WTC11 (cell line): Measurements from ENCODE around the gene CGB2. TPM values are rescaled to one million over a fixed set of nuclear protein-coding genes. Genes with fewer than 3 reads are reported as not detected.
A peak's percentile ranks its signal among the peaks of the same experiment; 100 is the strongest.
"Not testable (repeated sequence)": the region's sequence is repeated elsewhere in the genome, so short reads cannot be mapped to it uniquely, and the experiment has no call there.

Experiments used
- ATAC-seq: fragments of 200-7000 bp; cut with Tn5 transposase; 2 replicates; pipeline ENCODE4 v1.10.0; 2021; ENCODE audit warnings: mild to moderate bottlenecking, moderate library complexity
- CTCF ChIA-PET: fragments of 300-600 bp; sonication (Branson Sonifier 250); formaldehyde crosslinking; loops from one replicate; lab custom pipeline; 2021; ENCODE audit warnings: antibody characterized with exemption; lab: Charles Lee
- POLR2A ChIA-PET: fragments of 350-600 bp; sonication (Branson Sonifier 250); formaldehyde crosslinking; loops from one replicate; lab custom pipeline; 2021; ENCODE audit warnings: antibody characterized with exemption; lab: Charles Lee
- DNase-seq: peaks from one replicate; pipeline ENCODE4 v3.0.0; 2021; ENCODE audit warnings: low spot score
- H3K27ac Mint-ChIP-seq: 2 replicates; pipeline ENCODE4 v1.8.0; 2021; ENCODE audit warnings: mixed read lengths
- H3K27me3 Mint-ChIP-seq: 2 replicates; pipeline ENCODE4 v1.8.0; 2021; ENCODE audit warnings: low read depth, mild to moderate bottlenecking, moderate library complexity, mixed read lengths
- H3K36me3 Mint-ChIP-seq: 2 replicates; pipeline ENCODE4 v1.8.0; 2021; ENCODE audit warnings: mixed read lengths
- H3K4me1 Mint-ChIP-seq: 2 replicates; pipeline ENCODE4 v1.8.0; 2022; ENCODE audit warnings: mixed read lengths
- H3K4me3 Mint-ChIP-seq: 2 replicates; pipeline ENCODE4 v1.8.0; 2021; ENCODE audit warnings: mild to moderate bottlenecking, moderate library complexity, mixed read lengths
- H3K9me3 Mint-ChIP-seq: 2 replicates; pipeline ENCODE4 v1.8.0; 2021; ENCODE audit warnings: mixed read lengths
- CDX4 ChIP-seq: fragments of 250-450 bp; sonication (Bioruptor Pico); IDR thresholded peaks from 2 replicates; pipeline ENCODE4 v1.9.0; 2021; ENCODE audit warnings: moderate library complexity, mild to moderate bottlenecking, inconsistent platforms, borderline replicate concordance
- FOXP1 ChIP-seq: sonication (generic); formaldehyde crosslinking; IDR thresholded peaks from 2 replicates; pipeline ENCODE4 v1.8.0; 2022; ENCODE audit warnings: missing genetic modification reagents, mild to moderate bottlenecking, moderate library complexity, borderline replicate concordance
- IRF1 ChIP-seq: sonication (generic); formaldehyde crosslinking; IDR thresholded peaks from 2 replicates; pipeline ENCODE4 v1.8.0; 2023; ENCODE audit warnings: missing genetic modification reagents
- total RNA-seq: library from RNA; stranded (reverse); gene quantifications from 3 replicates; pipeline ENCODE4 v1.2.3, GENCODE V29; 2021
- TF ChIP-seq, protein P1 (sequence below): fragments of 200-600 bp; IDR thresholded peaks from 2 replicates; pipeline ENCODE4 v1.8.0; 2022; ENCODE audit warnings: antibody characterized with exemption

Gene CGB2
- total RNA-seq, 1 experiment from 2014 or later, result not detected

DNA sequence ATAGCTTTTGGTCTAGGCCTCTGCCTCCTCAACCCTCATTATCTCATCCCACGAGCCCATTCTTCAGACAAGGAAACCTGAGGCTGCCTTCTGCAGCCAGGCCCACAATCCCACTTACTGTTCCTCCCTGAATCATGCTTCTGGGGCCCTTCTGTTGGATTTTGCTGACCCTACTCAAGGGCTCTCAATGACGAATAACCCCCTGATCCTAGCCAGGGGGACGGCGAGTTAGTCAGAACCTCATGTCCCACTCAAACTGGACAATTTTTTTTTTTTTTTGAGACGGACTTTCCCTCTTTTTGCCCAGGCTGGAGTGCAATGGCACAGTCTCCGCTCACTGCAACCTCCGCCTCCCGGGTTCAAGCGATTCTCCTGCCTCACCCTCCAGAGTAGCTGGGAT is 9.6 kb upstream of the CGB2 start (continued):
- TF ChIP-seq CDX4 (CRISPR knock-in tag), result no peak
- no peak for TF ChIP-seq FOXP1 (CRISPR knock-in tag)
- TF ChIP-seq IRF1 (CRISPR knock-in tag), result no peak
- TF ChIP-seq, all 79 proteins: peak for 0

GRCh38 chr19:49024233-49024632 is 7.5 kb upstream of the CGB2 start, which contains the start of gene CGB3:
TSS of gene CGB3 (minus strand) at chr19:49024333. CDS start at chr19:49023971, 362 bp downstream.
- ATAC-seq, H3K4me3 Mint-ChIP-seq, H3K36me3 Mint-ChIP-seq, CTCF ChIA-PET, POLR2A ChIA-PET, H3K27ac Mint-ChIP-seq, H3K9me3 Mint-ChIP-seq, DNase-seq: not testable (repeated sequence)
- Mint-ChIP-seq H3K4me1 (peaks cover 14% of the 10 kb centered on the region), H3K27me3 (peaks cover 44% of the 10 kb centered on the region)

- H3K9me3 Mint-ChIP-seq, H3K36me3 Mint-ChIP-seq, H3K4me1 Mint-ChIP-seq, H3K27ac Mint-ChIP-seq, H3K4me3 Mint-ChIP-seq, DNase-seq, ATAC-seq, CTCF ChIA-PET, POLR2A ChIA-PET: not testable (repeated sequence)
- H3K27me3 Mint-ChIP-seq, result peaks cover 45% of the 10 kb centered on the region
Observed at GRCh38 chr19:49025088-49025487, 6.6 kb upstream of the CGB2 start.

DNA sequence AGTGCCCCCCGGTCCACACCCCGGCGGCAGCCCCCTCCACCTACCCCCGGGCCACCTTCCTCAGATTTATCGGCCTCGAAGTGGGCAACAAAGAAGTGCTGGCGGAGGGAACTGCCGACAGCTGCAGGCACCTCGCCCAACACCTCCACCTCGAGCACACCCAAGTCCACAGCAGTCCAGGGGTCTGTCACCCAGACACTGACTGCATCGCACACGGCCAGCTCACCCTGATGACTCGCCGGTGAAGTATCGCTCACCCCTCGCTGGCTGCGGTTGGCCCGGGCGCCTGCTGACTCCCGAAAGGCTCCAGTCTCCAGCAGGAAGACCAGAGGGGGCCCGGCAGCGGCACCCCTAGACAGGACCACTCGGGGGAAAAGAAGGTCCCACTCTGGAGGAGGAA is 6.1 kb upstream of the CGB2 start:
- H3K4me3 Mint-ChIP-seq, H3K36me3 Mint-ChIP-seq, POLR2A ChIA-PET, H3K9me3 Mint-ChIP-seq, H3K27ac Mint-ChIP-seq, H3K4me1 Mint-ChIP-seq, CTCF ChIA-PET, DNase-seq, ATAC-seq: not testable (repeated sequence)
- H3K27me3 Mint-ChIP-seq, result peaks cover 44% of the 10 kb centered on the region

- CTCF ChIA-PET, result interaction anchor here (0.7 to 2.0 kb wide), 5 partner anchors 9 to 197 kb away, joined by 3 to 6 read pairs (median 4); no protein-coding TSS in a partner anchor
- POLR2A ChIA-PET, H3K36me3 Mint-ChIP-seq, H3K4me1 Mint-ChIP-seq, H3K9me3 Mint-ChIP-seq, ATAC-seq, DNase-seq, H3K27ac Mint-ChIP-seq, H3K4me3 Mint-ChIP-seq: not testable (repeated sequence)
- H3K27me3 Mint-ChIP-seq, result peaks cover 37% of the 10 kb centered on the region
Observed at GRCh38 chr19:49028686-49029085, 3.0 kb upstream of the CGB2 start.

DNA sequence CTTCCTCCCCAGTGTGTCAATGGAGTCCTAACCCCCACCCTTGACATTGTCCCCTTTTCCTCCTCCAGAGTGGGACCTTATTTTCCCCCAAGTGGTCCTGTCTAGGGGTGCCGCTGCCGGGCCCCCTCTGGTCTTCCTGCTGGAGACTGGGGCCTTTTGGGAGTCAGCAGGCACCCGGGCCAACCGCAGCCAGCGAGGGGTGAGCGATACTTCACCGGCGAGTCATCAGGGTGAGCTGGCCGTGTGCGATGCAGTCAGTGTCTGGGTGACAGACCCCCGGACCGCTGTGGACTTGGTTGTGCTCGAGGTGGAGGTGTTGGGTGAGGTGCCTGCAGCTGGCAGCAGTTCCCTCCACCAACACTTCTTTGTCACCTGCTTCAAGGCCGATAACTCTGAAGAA is 1.9 kb upstream of the CGB2 start:
- ATAC-seq, H3K36me3 Mint-ChIP-seq, H3K4me3 Mint-ChIP-seq, DNase-seq, H3K27ac Mint-ChIP-seq, H3K9me3 Mint-ChIP-seq, POLR2A ChIA-PET, H3K4me1 Mint-ChIP-seq: not testable (repeated sequence)
- CTCF ChIA-PET, result interaction anchor here (1.5 kb wide), 1 partner anchor 30 kb away, joined by 4 read pairs; no protein-coding TSS in a partner anchor
- peaks cover 37% of the 10 kb centered on the region for H3K27me3 Mint-ChIP-seq

DNA sequence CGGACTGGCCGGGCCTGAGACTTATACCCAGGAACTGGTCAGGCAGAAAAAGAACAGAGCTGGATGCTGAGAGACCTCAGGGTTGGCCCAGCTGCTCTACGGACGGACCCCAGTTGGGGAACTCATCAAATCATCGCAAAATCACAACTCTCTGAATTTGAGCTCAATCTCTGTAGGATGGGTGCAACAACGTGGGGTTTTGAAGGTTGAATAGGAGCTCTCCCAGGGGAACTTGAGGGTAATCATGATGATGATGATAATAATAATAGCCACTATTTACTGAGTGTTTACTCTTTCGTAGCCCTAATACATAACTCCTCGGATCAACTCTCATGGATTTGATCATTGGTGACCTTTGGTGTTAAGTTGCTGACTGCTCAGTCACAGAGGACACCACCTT is 1.4 kb upstream of the CGB2 start:
- H3K4me1 Mint-ChIP-seq, POLR2A ChIA-PET, ATAC-seq, H3K27ac Mint-ChIP-seq, H3K36me3 Mint-ChIP-seq, H3K9me3 Mint-ChIP-seq, H3K4me3 Mint-ChIP-seq, DNase-seq: not testable (repeated sequence)
- peaks cover 33% of the 10 kb centered on the region for H3K27me3 Mint-ChIP-seq
- CTCF ChIA-PET, result interaction anchor here (1.5 kb wide), 1 partner anchor 30 kb away, joined by 4 read pairs; no protein-coding TSS in a partner anchor

- POLR2A ChIA-PET, H3K27ac Mint-ChIP-seq, H3K4me1 Mint-ChIP-seq, H3K36me3 Mint-ChIP-seq, H3K9me3 Mint-ChIP-seq: not testable (repeated sequence)
- DNase-seq, result peak; percentile 82
- CTCF ChIA-PET, result interaction anchor here (0.6 kb wide), 1 partner anchor 64 kb away, joined by 6 read pairs; no protein-coding TSS in a partner anchor
- H3K4me3 Mint-ChIP-seq, result 0 out of 2 replicates have a peak within 1 kb of the TSS, but pooled peaks have one; percentile 16
- TF ChIP-seq, protein P1, sequence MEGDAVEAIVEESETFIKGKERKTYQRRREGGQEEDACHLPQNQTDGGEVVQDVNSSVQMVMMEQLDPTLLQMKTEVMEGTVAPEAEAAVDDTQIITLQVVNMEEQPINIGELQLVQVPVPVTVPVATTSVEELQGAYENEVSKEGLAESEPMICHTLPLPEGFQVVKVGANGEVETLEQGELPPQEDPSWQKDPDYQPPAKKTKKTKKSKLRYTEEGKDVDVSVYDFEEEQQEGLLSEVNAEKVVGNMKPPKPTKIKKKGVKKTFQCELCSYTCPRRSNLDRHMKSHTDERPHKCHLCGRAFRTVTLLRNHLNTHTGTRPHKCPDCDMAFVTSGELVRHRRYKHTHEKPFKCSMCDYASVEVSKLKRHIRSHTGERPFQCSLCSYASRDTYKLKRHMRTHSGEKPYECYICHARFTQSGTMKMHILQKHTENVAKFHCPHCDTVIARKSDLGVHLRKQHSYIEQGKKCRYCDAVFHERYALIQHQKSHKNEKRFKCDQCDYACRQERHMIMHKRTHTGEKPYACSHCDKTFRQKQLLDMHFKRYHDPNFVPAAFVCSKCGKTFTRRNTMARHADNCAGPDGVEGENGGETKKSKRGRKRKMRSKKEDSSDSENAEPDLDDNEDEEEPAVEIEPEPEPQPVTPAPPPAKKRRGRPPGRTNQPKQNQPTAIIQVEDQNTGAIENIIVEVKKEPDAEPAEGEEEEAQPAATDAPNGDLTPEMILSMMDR, result peak; percentile 91
- H3K27me3 Mint-ChIP-seq, result peaks cover 16% of the 10 kb centered on the region
- ATAC-seq, result peak; percentile 68
Observed at GRCh38 chr19:49036815-49037214, 5.1 kb downstream of the CGB2 start, which contains the start of gene CGB1. TSS of gene CGB1 (minus strand) at chr19:49036895. CDS start at chr19:49036711, 184 bp downstream.

- H3K36me3 Mint-ChIP-seq, H3K4me3 Mint-ChIP-seq, H3K27ac Mint-ChIP-seq, ATAC-seq, DNase-seq, H3K4me1 Mint-ChIP-seq, POLR2A ChIA-PET, CTCF ChIA-PET, H3K9me3 Mint-ChIP-seq: not testable (repeated sequence)
- H3K27me3 Mint-ChIP-seq, result peaks cover 13% of the 10 kb centered on the region
Observed at GRCh38 chr19:49038111-49038510, 6.4 kb downstream of the CGB2 start.

DNA sequence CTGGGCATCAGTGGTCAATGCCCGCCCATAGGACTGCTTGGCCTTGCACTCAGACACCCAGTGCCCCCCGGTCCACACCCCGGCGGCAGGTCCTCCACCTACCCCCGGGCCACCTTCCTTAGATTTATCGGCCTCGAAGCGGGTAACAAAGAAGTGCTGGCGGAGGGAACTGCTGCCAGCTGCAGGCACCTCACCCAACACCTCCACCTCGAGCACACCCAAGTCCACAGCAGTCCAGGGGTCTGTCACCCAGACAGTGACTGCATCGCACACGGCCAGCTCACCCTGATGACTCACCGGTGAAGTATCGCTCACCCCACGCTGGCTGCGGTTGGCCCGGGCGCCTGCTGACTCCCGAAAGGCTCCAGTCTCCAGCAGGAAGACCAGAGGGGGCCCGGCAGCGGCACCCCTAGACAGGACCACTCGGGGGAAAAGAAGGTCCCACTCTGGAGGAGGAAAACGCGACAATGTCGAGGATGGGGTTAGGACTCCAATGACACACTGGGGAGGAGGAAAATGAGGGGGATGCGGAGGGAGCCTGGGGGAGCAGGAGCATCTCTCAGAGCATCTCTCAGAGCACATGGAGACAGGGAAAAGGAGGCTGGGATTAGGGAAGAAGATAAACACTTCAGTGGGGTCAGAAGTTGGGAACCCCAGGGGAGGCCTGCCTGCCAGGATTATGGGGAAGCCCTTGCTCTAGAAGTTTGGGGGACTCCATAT is 7.0 kb downstream of the CGB2 start:
- POLR2A ChIA-PET, H3K36me3 Mint-ChIP-seq, ATAC-seq, H3K9me3 Mint-ChIP-seq, H3K27ac Mint-ChIP-seq, H3K4me1 Mint-ChIP-seq, CTCF ChIA-PET, DNase-seq, H3K4me3 Mint-ChIP-seq: not testable (repeated sequence)
- H3K27me3 Mint-ChIP-seq, result peaks cover 13% of the 10 kb centered on the region
